SU-DHL-6 (cell line): Measurements from ENCODE around the gene ZNF628.

Experiments
- H2AFZ ChIP-seq: fragments of 200-600 bp; sonication (generic); 2 replicates; pipeline ENCODE4 v1.6.1; 2014; ENCODE audit warnings: low read depth, mild to moderate bottlenecking, moderate library complexity, mixed read lengths, antibody characterized with exemption, low read length; ENCODE audit not compliant: severe bottlenecking
- H3F3A ChIP-seq: fragments of 200-600 bp; shearing (Covaris generic); 2 replicates; pipeline ENCODE4 v1.6.0; 2016; ENCODE audit warnings: antibody characterized with exemption, mild to moderate bottlenecking; ENCODE audit not compliant: insufficient read depth
- H3K27ac ChIP-seq: fragments of 200-600 bp; sonication (generic); 2 replicates; pipeline ENCODE4 v1.5.1; 2016; ENCODE audit warnings: low read depth, mild to moderate bottlenecking, low read length, moderate library complexity, mixed read lengths
- H3K27me3 ChIP-seq: fragments of 200-600 bp; sonication (generic), shearing (Covaris generic); 2 replicates; pipeline ENCODE4 v1.6.0; 2014; ENCODE audit warnings: mild to moderate bottlenecking, low read length
- H3K36me3 ChIP-seq: fragments of 200-600 bp; sonication (generic); 2 replicates; pipeline ENCODE4 v1.6.1; 2014; ENCODE audit warnings: mild to moderate bottlenecking, low read length, mixed read lengths
- H3K4me2 ChIP-seq: fragments of 300-600, 200-600 bp; shearing (Covaris generic), sonication (generic); 2 replicates; pipeline ENCODE4 v1.6.0; 2014; ENCODE audit warnings: low read length, low read depth, mild to moderate bottlenecking; ENCODE audit not compliant: poor library complexity, severe bottlenecking
- H3K4me3 ChIP-seq: fragments of 200-600 bp; sonication (generic); 2 replicates; pipeline ENCODE4 v1.5.1; 2014; ENCODE audit warnings: antibody characterized with exemption, low read length, mild to moderate bottlenecking, mixed read lengths; ENCODE audit not compliant: insufficient read depth, poor library complexity, severe bottlenecking
- H3K79me2 ChIP-seq: fragments of 200-600 bp; sonication (generic); 2 replicates; pipeline ENCODE4 v1.6.1; 2014; ENCODE audit warnings: mild to moderate bottlenecking, low read length, moderate library complexity; ENCODE audit not compliant: insufficient read depth
- H3K9ac ChIP-seq: fragments of 200-600 bp; sonication (generic); 2 replicates; pipeline ENCODE4 v1.7.0; 2014; ENCODE audit warnings: mild to moderate bottlenecking, low read length
- H3K9me2 ChIP-seq: fragments of 200-600 bp; sonication (generic); replicated peaks from 2 replicates; pipeline ENCODE4 v1.6.1; 2014; ENCODE audit warnings: low read length; ENCODE audit not compliant: insufficient read depth
- H3K9me3 ChIP-seq: fragments of 200-600 bp; sonication (generic); 2 replicates; pipeline ENCODE4 v1.6.1; 2014; ENCODE audit warnings: low read length, mixed read lengths; ENCODE audit not compliant: insufficient read depth
- H4K20me1 ChIP-seq: fragments of 200-600 bp; sonication (generic); 2 replicates; pipeline ENCODE4 v1.6.1; 2014; ENCODE audit warnings: low read depth, mild to moderate bottlenecking, antibody characterized with exemption, low read length, moderate library complexity, mixed read lengths
- CTCF ChIP-seq: fragments of 200-600 bp; sonication (generic); IDR thresholded peaks from one replicate; pipeline ENCODE4 v1.5.1; 2017; ENCODE audit warnings: antibody characterized with exemption, mild to moderate bottlenecking, low read length, moderate library complexity; ENCODE audit not compliant: insufficient read depth, poor library complexity, severe bottlenecking
- EZH2phosphoT487 ChIP-seq: fragments of 200-600 bp; sonication (generic), shearing (Covaris generic); conservative IDR thresholded peaks from 2 replicates; pipeline ENCODE4 v1.6.1; 2018; ENCODE audit warnings: mild to moderate bottlenecking, antibody characterized with exemption, low read length, moderate library complexity, mixed read lengths

ZNF628 gene

GRCh38 chr19:55482156-55482961, 5.9 kb downstream of the ZNF628 start:
- H3F3A ChIP-seq, result 0 out of 2 replicates have a peak, but pooled peaks cover 3% of the 10 kb centered on the region
- no peak overlapping the region for H3K9ac ChIP-seq
- H3K27me3 ChIP-seq, result no peaks in the 10 kb centered on the region
- peaks cover 14% of the 10 kb centered on the region; the same call in 1 of the 2 replicates for H3K79me2 ChIP-seq
- H3K27ac ChIP-seq, result no peak overlapping the region
- H3K9me3 ChIP-seq, result no peaks in the 10 kb centered on the region
- H3K4me2 ChIP-seq, result no peak overlapping the region
- no peak overlapping the region for H2AFZ ChIP-seq
- TF ChIP-seq CTCF (no peak), EZH2phosphoT487 (no peak)
- H3K4me3 ChIP-seq, result no peak overlapping the region
- H3K36me3 ChIP-seq, result no peaks in the 10 kb centered on the region
- no peaks in the 10 kb centered on the region for H3K9me2 ChIP-seq
- no peaks in the 10 kb centered on the region for H4K20me1 ChIP-seq

GRCh38 chr19:55482967-55483705, 6.7 kb downstream of the ZNF628 start:
- Histone ChIP-seq H3K9me3 (no peaks in the 10 kb centered on the region), H3K9me2 (no peaks in the 10 kb centered on the region), H3K9ac (no peak overlapping the region), H3K79me2 (peaks cover 8% of the 10 kb centered on the region; the same call in 1 of the 2 replicates), H2AFZ (no peak overlapping the region), H3K4me3 (no peak overlapping the region), H3K27ac (no peak overlapping the region), H3K27me3 (no peaks in the 10 kb centered on the region), H3K4me2 (no peak overlapping the region), H4K20me1 (no peaks in the 10 kb centered on the region), H3K36me3 (no peaks in the 10 kb centered on the region), H3F3A (0 out of 2 replicates have a peak, but pooled peaks cover 3% of the 10 kb centered on the region)
- TF ChIP-seq EZH2phosphoT487, result no peak

GRCh38 chr19:55483706-55484592, 7.5 kb downstream of the ZNF628 start:
- Histone ChIP-seq H3K4me3 (peak overlapping the region; percentile 73), H4K20me1 (no peaks in the 10 kb centered on the region), H3K9me2 (no peaks in the 10 kb centered on the region), H2AFZ (no peak overlapping the region), H3K79me2 (peaks cover 5% of the 10 kb centered on the region; the same call in 1 of the 2 replicates), H3K27ac (no peak overlapping the region), H3K27me3 (no peaks in the 10 kb centered on the region), H3K9ac (peak overlapping the region; percentile 64), H3K36me3 (no peaks in the 10 kb centered on the region), H3K4me2 (peak overlapping the region; percentile 75), H3F3A (0 out of 2 replicates have a peak, but pooled peaks cover 3% of the 10 kb centered on the region), H3K9me3 (no peaks in the 10 kb centered on the region)
- TF ChIP-seq CTCF (no peak), EZH2phosphoT487 (no peak)
